ENCODE measurements around the gene PSMC4. TPM values are rescaled to one million over a fixed set of nuclear protein-coding genes. Genes with fewer than 3 reads are reported as not detected.
A peak's percentile ranks its signal among the peaks of the same experiment; 100 is the strongest.

The PSMC4 gene
- total RNA-seq, 2 donors from 2014 or later, result 76.0 to 90.2 TPM

DNA sequence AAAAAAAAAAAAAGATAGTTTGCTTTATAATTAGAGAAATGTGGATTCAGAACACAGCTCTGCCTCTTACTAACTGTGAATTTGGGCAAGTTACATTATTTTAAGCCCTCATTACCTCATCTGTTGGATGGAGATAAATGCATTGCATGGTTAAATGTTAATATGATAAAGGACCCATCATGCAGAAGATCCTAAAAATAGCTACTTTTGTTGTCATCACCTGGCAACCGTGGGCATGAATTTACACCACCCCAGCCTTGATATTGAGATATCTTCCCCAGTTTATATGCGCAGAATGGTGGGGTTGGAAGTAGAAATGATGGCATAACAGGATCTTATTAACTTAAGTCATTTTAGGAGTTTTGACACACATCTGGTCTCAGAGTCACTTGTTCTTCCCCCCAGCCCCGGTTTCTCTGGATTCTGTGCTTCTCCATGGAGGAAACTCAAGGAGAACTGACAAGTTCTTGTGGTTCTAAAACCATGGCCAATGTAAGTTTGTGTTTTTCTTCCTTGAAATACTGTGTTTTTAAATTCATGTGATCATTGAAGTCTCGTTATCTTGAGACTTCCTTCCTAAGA is 34.8 kb downstream of the PSMC4 start:
- no peak for DNase-seq (ENCODE audit: low spot score)
- peaks cover 41% of the 10 kb centered on the region for H3K36me3 ChIP-seq

DNA sequence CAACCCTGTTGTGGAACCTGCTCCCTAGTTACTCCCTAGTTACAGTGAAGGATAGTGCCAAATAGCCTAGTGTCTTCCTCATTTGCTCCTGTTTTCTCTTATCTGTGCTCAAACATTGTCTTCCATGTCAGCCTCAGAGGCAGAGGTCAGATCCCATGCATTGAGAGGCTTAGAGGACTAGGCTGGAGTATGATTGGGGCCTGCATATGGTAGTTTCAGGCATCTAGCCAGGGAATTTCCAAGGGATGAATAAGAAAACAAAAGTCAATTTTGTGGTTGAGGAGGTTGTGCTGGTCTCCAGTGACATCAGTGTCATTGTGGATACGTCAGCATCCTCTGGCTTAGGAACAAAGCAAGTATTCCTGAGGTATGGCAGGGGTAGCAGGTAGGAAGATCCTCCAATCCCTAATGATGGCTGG is 35.3 kb downstream of the PSMC4 start:
- no peak for DNase-seq (ENCODE audit: low spot score)
- TF ChIP-seq, protein P1, sequence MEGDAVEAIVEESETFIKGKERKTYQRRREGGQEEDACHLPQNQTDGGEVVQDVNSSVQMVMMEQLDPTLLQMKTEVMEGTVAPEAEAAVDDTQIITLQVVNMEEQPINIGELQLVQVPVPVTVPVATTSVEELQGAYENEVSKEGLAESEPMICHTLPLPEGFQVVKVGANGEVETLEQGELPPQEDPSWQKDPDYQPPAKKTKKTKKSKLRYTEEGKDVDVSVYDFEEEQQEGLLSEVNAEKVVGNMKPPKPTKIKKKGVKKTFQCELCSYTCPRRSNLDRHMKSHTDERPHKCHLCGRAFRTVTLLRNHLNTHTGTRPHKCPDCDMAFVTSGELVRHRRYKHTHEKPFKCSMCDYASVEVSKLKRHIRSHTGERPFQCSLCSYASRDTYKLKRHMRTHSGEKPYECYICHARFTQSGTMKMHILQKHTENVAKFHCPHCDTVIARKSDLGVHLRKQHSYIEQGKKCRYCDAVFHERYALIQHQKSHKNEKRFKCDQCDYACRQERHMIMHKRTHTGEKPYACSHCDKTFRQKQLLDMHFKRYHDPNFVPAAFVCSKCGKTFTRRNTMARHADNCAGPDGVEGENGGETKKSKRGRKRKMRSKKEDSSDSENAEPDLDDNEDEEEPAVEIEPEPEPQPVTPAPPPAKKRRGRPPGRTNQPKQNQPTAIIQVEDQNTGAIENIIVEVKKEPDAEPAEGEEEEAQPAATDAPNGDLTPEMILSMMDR (IDR thresholded peaks at IDR 0.05), result no peak
- no peak overlapping the region for H3K4me3 ChIP-seq
- peak overlapping the region in 1 of 2 donors; percentile 29 for H3K27ac ChIP-seq
- H3K36me3 ChIP-seq, result peaks cover 46% of the 10 kb centered on the region
- peaks cover 0 to 14% of the 10 kb centered on the region in 2 donors for H3K4me1 ChIP-seq
- H3K9me3 ChIP-seq, result peaks cover 0 to 23% of the 10 kb centered on the region in 2 donors
- H3K27me3 ChIP-seq, result no peaks in the 10 kb centered on the region

More for the DNA sequence above, 34.8 kb downstream of the PSMC4 start:
- H3K27me3 ChIP-seq, result no peaks in the 10 kb centered on the region
- TF ChIP-seq, protein P1 (IDR thresholded peaks at IDR 0.05), result no peak
- peaks cover 0 to 14% of the 10 kb centered on the region in 2 donors for H3K4me1 ChIP-seq
- H3K4me3 ChIP-seq, result no peak overlapping the region
- peaks cover 0 to 19% of the 10 kb centered on the region in 2 donors for H3K9me3 ChIP-seq
- H3K27ac ChIP-seq, result peak overlapping the region in 1 of 2 donors; percentile 29

DNA sequence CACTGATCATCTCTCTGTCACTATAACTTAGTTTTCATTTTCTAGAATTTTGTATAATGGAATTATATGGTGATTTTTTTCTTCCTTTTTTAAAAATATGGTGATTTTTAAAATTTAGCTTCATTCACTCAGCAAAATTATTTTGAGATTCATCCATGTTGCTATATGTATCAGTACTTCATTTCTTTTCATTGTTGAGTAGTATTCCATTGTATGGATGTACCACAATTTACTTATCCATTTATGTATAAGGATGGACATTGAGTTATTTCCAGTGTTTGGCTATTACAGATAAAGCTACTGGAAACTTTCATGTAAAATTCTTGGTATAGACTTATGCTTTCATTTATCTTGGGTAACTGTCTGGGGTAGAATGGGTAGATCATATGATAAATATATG is 38.7 kb downstream of the PSMC4 start:
- H3K4me1 ChIP-seq, result peaks cover 0 to 14% of the 10 kb centered on the region in 2 donors
- no peak for DNase-seq (ENCODE audit: low spot score)
- TF ChIP-seq, protein P1 (IDR thresholded peaks at IDR 0.05), result no peak
- H3K27me3 ChIP-seq, result no peaks in the 10 kb centered on the region
- H3K9me3 ChIP-seq, result peaks cover 6 to 55% of the 10 kb centered on the region in 2 donors
- no peak overlapping the region for H3K4me3 ChIP-seq
- no peak overlapping the region for H3K27ac ChIP-seq
- peaks cover 67% of the 10 kb centered on the region for H3K36me3 ChIP-seq

- Histone ChIP-seq H3K4me1 (no peaks in the 10 kb centered on the region), H3K27ac (no peak overlapping the region), H3K4me3 (no peak overlapping the region), H3K36me3 (peaks cover 50% of the 10 kb centered on the region), H3K27me3 (no peaks in the 10 kb centered on the region), H3K9me3 (peaks cover 31 to 97% of the 10 kb centered on the region in 2 donors)
- TF ChIP-seq, protein P1 (IDR thresholded peaks at IDR 0.05), result no peak
- no peak for DNase-seq (ENCODE audit: low spot score)
Observed at GRCh38 chr19:40013991-40014390, 43.0 kb downstream of the PSMC4 start.

DNA sequence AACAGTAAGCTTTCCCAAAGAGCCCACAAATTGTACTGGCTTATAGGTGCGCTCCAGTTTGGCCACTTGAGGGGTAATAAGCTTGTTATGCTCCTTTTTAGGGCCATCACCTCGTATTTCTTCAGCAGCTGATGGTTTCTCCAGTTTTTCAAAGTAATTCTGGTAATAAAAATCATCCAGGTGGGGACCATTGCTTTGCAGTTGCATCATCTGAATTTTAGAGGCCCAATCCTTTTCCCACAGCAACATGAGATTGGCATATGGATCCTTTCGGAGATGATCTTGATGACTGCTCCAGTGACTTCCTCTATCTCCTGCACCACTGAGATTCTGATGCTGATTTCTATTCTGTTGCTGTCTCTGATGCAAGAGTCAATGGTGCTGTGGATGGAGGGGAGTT is 53.0 kb downstream of the PSMC4 start:
- Histone ChIP-seq H3K9me3 (peaks cover 17 to 90% of the 10 kb centered on the region in 2 donors), H3K36me3 (no peaks in the 10 kb centered on the region), H3K4me1 (no peaks in the 10 kb centered on the region), H3K4me3 (no peak overlapping the region), H3K27ac (no peak overlapping the region), H3K27me3 (no peaks in the 10 kb centered on the region)
- DNase-seq (ENCODE audit: low spot score), result no peak
- TF ChIP-seq, protein P1 (IDR thresholded peaks at IDR 0.05), result no peak

Measured in right atrium auricular region (tissue), 2 donors.